GM20431 (cell line): Measurements from ENCODE around the gene NKIRAS2.

Experiments used
- in situ Hi-C: fragments of 300-500 bp; cut with MseI, MboI; formaldehyde crosslinking; loops from one replicate; pipeline ENCODE4 v1.15.0; 2020; ENCODE audit warnings: low sequenced_read_pairs; ENCODE audit not compliant: unreplicated experiment

NKIRAS2 gene

DNA sequence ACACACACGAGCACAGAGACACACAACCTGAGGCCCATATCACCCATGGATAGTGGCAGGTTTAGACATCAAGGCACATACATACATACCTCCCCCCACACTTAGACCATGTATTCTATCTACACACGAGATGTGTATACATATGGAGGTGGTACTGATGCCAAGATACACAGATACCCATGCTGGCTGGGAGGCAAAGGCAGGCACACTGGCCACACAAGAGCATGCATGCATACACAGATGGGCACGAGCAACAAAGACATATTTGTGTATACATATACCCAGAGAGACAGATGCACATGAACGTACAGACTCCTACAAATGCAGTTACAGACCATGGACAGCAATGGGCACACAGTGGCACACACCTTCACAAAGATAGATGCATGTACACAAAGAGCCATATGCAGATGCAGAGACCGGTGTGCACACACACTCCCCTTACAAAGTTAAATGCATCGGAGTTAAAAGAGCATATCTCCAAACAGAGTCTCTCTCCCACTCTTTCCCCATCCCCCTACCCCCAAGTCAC, 32.5 kb downstream of the NKIRAS2 start:
- in situ Hi-C loops, result no loop called here

DNA sequence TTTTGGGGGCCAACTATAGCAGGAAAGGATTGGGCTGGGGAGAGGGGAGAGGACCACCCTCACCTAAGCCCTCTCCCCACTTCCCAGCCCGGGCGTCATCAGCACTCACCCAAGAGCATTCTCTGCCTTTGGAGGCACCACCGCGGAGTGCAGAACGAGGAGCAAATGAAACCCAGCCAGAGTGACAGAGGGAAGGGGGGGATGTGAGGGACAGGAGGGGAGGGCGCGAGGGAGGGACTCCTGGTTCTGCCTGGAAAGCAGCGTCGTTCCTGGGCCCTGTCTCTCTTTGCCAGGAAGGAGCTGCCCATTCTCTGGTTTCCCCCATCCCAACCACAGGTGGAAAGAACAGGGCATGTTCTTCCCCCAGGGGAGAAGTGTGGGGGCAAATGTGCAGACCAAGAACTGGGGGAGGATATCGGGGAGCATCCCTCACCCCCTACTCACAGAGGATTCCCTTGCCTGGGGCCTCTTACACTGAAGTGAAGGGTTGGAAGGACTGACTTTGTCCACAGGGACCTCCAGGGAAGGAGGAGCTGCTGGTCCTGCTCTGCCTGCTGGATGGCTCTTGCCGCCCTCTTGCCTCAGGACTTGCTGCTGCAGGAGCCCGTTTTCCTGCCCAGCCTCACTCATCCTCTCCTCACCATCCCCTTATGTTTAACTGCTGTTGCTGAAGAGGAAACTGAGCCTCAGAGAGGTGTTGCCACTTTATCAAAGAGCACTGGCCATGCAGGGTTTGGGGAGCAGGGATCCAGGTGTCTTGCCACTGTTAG, 34.0 kb downstream of the NKIRAS2 start:
- in situ Hi-C loops, result no loop called here

DNA sequence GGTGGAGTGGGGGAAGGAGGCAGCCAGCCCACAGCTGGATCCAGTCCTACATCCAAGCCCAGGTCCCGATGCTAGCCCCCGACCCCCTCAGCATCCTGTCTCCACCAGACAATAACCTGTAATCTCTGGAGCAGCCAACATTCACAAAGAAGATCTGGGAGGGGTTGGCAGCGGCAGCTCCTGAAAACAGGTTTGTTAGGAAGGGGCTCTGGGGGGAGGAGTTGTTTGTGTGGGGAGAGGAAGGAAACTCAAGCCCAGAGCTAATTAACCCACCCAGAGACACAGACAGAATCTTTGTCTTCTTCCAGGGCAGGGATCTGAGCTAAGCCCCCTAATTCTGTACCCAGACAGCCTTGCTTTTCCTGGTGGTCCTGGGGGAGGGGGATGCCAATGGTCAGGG, 35.1 kb downstream of the NKIRAS2 start:
- in situ Hi-C loops, result no loop called here

DNA sequence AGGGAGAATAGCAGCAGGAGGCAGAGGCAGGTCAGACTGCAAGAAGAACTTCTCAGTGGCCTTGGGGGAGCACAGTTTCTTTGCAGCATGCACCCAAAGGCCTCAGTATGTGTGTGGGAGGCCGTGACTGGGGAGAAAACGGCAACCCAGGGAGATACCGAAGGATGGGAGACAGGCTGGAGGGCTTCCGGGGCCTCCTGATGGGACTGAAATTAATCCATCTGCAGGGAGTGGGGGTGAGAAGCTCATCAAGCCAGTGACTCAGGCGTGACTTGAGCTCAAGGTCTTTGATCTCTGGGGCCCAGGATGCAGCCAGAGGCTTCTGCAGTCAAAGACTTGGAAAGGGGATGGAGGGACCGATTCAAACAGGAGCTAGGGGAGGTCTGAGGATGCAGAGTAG, 35.6 kb downstream of the NKIRAS2 start:
- in situ Hi-C loops, result no loop called here

DNA sequence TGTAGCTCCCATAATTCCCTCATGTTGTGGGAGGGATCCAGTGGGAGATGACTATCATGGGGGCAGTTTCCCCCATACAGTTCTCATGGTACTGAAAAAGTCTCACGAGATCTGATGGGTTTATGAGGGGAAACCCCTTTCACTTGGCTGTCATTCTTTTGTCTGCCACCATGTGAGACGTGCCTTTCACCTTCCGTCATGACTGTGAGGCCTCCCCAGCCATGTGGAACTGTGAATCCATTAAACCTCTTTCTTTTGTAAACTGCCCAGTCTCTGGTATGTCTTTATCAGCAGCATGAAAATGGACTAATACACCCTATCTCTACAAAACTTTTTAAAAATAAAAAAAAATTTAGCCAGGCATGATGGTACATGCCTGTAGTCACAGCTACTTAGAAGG, 36.7 kb downstream of the NKIRAS2 start:
- in situ Hi-C loops, result no loop called here

DNA sequence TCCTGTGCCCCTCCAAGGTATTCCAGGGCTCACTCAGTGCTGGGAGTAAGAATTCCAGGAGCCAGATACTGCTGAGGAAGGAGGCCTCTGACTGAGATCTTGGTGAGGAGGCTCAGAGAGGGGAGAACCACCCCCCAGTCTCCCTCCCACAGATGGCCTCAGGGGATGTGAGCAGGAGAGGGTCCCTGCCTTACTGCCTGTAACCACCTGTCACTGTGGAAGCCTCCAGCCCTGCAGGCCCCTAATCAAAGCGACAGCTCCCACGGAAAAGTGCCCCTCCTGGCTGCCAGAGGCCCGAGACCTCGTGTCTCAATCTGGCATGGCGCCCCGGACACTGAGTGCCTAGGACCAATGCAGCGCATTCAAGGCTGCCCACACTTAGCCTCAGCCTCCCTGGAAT, 38.2 kb downstream of the NKIRAS2 start:
- in situ Hi-C loops, result no loop called here

DNA sequence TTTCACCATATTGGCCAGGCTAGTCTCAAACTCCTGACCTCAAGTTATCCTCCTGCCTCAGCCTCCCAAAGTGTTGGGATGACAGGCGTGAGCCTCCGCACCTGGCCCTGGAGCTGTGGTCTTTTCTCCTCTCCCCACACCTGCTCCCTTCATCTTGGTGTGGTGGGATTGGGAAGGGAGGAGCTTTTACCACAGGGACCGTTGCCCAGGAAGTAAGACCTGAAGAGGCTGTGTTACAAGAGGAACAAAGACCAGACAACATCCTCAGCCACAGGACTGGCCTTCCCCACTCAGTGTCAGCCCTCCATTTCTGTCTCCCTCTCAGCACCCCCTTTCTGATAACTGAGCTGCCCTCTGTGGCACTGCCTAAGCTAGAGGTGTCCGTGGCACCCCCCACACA, 39.9 kb downstream of the NKIRAS2 start:
- in situ Hi-C loops, result no loop called here

DNA sequence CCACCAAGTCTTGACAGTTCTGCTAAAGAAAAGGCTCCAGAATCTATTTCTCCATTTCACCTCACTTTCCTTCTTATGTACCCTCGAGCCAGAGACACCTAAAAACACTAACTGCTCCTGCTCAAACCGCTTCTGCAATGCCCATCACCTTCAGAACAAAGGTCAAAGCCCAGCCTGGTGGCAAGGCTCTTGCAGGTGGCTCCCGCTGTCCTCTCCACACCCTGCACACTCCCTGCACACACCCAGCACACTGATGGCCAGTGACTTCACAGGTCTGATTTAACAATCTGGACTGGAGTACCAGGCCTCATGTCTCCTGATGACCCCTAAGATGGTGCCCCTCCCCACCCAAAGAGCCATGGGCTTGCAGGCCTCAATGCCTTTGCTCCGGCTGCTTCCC, 40.3 kb downstream of the NKIRAS2 start:
- in situ Hi-C loops, result no loop called here

DNA sequence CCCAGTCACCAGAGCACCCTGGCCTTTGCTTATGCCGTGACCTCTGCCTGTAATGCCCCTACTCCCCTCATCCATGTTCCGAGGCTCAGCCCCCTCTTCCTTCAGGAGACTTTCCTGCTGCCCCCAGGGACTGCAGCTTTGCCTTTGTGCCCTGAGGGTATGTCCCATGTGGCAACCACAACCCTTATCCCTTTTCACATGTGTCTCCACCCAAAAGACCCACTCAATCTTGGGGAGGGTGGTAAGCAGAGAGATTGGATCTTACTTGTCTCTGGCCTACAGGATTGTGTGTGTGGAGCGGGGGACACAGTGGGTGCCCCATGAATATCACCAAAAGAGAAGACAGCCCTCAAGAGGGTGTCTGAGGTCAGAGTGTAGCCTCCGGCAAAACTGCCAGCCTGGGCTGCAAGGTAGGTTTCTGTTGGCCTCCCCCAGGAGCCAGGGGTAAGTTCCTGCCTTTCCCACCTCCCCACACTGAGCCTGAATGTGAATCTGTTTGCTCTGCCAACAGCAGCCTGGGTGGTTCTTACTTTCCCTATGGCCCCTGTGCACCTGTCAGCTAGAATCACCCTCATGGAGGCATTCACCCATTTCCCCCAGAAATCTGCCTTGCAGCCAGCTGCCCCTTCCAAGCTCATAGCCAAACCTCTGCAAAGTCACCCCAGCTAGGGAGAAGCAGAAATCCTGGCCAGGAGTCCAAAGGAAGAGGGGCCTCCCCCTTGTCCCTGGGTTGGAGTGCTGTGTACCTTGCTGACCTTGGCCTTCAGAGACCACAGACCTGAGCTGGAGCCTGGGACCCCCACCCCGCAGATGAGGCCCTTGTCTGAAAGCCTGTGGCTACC, 42.0 kb downstream of the NKIRAS2 start:
- in situ Hi-C loops, result no loop called here

DNA sequence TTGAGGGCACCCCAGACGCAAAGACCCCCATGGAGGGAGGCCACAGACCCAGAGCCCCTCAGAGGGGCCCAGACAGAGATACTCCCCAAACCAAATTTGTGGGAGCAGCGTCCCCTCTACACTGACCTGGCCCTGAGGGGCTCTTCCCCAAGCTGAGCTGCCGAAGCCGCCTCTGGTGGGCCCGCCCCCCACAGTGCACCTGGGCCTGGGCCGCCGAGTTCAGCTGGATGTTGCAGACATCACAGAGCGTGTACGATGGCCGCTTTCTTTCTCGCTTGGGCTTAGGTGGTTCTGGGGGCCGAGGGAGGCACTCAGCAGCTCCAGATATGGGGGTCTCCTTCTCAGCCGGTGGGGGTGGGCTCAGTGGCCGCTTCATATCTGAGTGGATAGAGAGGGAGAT, 42.8 kb downstream of the NKIRAS2 start:
- in situ Hi-C loops, result no loop called here

DNA sequence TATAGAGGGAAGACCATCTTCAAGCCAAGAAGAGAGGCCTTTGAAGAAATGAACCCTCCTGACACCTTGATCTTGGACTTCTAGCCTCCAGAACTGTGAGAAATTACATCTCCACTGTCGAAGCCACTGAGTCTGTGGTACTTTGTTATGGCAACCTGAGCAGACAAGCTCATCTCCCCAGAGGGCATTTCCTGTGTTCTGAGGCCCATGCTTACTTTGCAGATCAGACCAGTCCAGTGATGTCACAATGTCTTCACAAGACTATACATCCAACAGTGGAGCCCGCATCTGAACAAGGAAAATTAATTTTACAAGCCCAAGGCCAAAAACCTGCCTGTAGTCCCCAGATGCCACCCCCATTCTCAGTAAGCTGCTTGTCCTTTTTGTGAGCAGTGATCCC, 45.3 kb downstream of the NKIRAS2 start:
- in situ Hi-C loops, result no loop called here

DNA sequence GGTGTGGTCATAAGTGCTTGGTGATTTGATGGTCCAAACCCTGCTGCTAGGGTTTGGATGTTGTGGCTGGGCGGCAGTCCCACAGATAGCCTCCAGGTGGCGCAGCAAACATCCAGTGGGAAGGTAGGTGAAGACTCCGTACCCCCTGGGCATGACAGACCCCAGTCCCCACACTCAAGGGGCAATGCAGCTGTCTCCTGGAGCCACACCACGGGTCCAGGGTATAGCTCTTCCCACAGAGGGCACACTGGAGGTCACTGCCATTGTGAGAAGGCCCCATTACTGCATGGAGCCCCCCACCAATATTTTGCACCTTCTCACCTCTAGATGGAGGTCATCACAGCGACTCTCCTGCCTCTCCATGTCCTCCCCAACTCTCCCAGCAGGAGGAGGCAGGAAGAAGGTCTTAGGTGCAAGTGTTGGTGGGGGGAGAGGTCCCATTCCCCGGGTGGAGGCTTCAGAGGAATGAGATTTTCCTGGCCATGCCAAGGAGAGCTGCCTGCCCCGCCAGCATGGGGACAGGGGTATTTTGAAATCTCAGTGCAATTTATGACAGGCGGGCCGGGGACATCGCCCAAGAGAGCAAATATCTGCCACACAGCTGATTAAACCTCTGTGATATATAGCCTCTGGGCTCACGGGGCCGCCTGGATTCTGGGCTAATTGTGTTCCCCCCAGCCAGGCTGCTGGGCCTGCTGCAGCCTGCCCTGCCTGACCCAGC, 47.6 kb downstream of the NKIRAS2 start:
- in situ Hi-C loops, result no loop called here

DNA sequence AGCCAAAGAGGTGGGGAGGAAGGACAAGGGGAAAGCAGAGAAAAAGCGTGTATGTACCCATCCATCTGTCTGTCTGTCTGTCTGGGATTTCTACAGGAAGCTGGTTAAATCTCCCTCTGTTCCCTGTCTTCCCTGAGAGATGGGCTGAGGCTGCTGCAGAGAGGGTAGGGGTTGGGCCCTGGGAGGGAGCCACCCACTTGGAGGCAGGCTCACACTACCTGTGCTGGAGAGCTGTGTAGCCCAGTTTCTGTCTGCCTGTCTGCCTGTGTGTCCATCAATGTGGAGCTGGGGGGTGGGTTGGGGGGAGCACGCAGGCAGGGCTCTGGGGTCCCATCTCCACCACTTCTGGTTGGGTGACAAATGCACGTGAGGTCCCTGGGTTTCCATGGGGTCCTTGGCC, 49.1 kb downstream of the NKIRAS2 start:
- in situ Hi-C loops, result no loop called here

DNA sequence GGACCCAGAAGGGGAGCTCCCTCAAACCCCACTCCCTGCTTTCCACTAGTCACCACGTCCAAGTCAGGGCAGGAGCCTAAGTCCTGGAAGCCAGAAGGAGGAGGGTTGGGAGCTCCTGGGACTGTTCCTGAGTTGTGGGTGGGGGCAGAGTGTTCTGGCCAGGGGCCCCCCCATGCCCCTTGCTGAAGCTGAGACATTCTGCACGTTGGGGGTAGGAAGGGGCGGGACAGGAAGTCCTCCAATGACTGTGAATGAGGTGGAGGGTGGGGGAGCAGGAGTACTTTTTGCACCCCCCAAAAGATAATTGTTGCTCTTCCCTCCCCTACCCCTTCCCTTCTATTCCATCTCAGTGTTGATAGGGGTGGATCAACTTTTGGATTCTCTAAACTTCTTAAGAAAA, 51.9 kb downstream of the NKIRAS2 start:
- in situ Hi-C loops, result no loop called here

DNA sequence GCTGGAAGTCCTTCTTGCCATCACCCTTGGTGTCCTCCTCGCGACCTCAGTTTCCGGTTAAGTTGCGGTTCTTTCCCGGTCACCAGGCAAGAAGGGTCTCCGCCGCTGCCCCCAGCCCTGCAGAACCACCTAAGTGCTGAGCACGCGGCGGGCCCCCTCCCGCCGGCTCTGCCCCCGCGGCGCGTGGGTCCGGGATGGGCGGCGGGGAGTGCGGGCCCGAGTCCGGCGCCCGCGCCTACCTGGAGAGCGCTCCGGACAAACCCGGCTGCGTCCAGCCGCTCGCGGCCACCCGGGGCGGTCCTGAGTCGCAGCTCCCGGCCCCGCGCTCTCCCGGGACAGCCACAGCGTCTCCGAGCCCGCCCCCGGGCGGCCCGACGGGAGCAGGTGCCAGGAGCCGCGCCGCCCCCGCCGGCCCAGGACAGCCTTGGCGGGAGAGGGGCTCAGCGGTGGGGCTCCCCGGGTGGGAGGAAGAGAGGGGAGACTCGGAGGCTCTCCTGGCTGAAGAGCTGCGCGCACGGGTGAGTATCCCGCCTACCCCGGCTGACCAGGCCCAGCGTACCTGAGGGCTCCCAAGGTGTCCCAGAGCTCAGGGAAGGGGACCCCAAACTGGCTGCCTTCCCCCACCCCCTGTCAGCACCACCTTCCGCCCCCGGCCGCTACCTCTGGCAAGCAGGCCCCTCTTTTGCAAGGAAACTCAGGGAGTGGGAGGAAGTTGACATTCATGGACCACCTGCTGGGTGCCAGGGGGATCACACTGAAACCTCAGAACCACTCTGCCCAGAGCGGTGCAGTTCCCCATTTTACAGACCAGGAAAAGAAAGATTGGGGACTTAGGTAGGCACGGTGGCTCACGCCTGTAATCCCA, 52.7 kb downstream of the NKIRAS2 start:
- in situ Hi-C loops, result no loop called here
